Measurements from ENCODE around the gene DUSP28.
A peak's percentile ranks its signal among the peaks of the same experiment; 100 is the strongest.
"Not testable (repeated sequence)": the region's sequence is repeated elsewhere in the genome, so short reads cannot be mapped to it uniquely, and the experiment has no call there.

DUSP28 gene

GRCh38 chr2:240528406-240529040, 31.6 kb upstream of the DUSP28 start:
- DNase-seq = no peak

- DNase-seq = no peak
Measured at GRCh38 chr2:240529344-240529999, 30.7 kb upstream of the DUSP28 start.

GRCh38 chr2:240530181-240530580, 30.0 kb upstream of the DUSP28 start:
- DNase-seq = no peak

GRCh38 chr2:240531038-240531437, 29.1 kb upstream of the DUSP28 start:
- DNase-seq = no peak

- no peak for DNase-seq
Measured at GRCh38 chr2:240532031-240532775, 28.0 kb upstream of the DUSP28 start.

- DNase-seq = no peak
Measured at GRCh38 chr2:240538031-240538780, 22.0 kb upstream of the DUSP28 start.

- not testable (repeated sequence) for DNase-seq
Measured at GRCh38 chr2:240539101-240539500, 21.1 kb upstream of the DUSP28 start.

GRCh38 chr2:240539906-240540305, 20.3 kb upstream of the DUSP28 start:
- DNase-seq = no peak

GRCh38 chr2:240551288-240551687, 8.9 kb upstream of the DUSP28 start:
- no peak for DNase-seq

GRCh38 chr2:240551811-240552210, 8.3 kb upstream of the DUSP28 start:
- DNase-seq = no peak

- DNase-seq = no peak
Measured at GRCh38 chr2:240553956-240554480, 6.1 kb upstream of the DUSP28 start.

- DNase-seq = no peak
Measured at GRCh38 chr2:240554767-240555493, 5.2 kb upstream of the DUSP28 start.

GRCh38 chr2:240555541-240556250, 4.5 kb upstream of the DUSP28 start:
- DNase-seq = no peak

- peak; percentile 77 for DNase-seq
Measured at GRCh38 chr2:240556553-240557100, 3.5 kb upstream of the DUSP28 start.

- no peak for DNase-seq
Measured at GRCh38 chr2:240557101-240557751, 2.9 kb upstream of the DUSP28 start.

- peak; percentile 79 for DNase-seq
Measured at GRCh38 chr2:240557808-240558207, 2.3 kb upstream of the DUSP28 start, which contains the start of gene ANKMY1. Gene ANKMY1, minus strand, starts transcription at chr2:240557988. Its CDS starts 653 bp downstream, at chr2:240557335.

- no peak for DNase-seq
Measured at GRCh38 chr2:240558236-240558761, 1.9 kb upstream of the DUSP28 start.

- DNase-seq = peak; percentile 41
Measured at GRCh38 chr2:240559286-240559685, 871 bp upstream of the DUSP28 start.

- peak; percentile 99 for DNase-seq
Measured at GRCh38 chr2:240560480-240561324, 545 bp downstream of the DUSP28 start.

Data from activated CD4-positive, alpha-beta T cell treated with anti-CD3 and anti-CD28 coated beads, Interleukin-2, amount 50 U/mL, for 16 hours (primary cell).